Measurements from ENCODE around the gene DAP. TPM values are rescaled to one million over a fixed set of nuclear protein-coding genes. Genes with fewer than 3 reads are reported as not detected.
A peak's percentile ranks its signal among the peaks of the same experiment; 100 is the strongest.

The DAP gene
- total and polyA plus RNA-seq, 12 donors: 14.2 to 52.5 (median 28.0) TPM

- ATAC-seq (peak in 1 of 8 donors; percentile 34), DNase-seq (no peak)
- Histone ChIP-seq H3K27ac (no peak overlapping the region), H3K36me3 (peaks cover 0 to 70% (median 9%) of the 10 kb centered on the region in 9 donors), H3K27me3 (no peaks in the 10 kb centered on the region), H3K9me3 (peaks cover 0 to 7% (median 0%) of the 10 kb centered on the region in 11 donors), H3K4me3 (no peak overlapping the region), H3K4me1 (peaks cover 0 to 3% (median 0%) of the 10 kb centered on the region in 9 donors)
- no peak for TF ChIP-seq CTCF (IDR thresholded peaks at IDR 0.05)
- intact Hi-C loops (cut with DNase I): loop anchor here in 2 of 10 donors (5.0 to 10.0 kb wide), 2 partner anchors 282 to 629 kb away; no protein-coding TSS in a partner anchor
- 94 to 95% methylated on average over 16 of the region's 16 CpGs for WGBS, 2 donors
Observed at GRCh38 chr5:10682801-10683525, 78.1 kb downstream of the DAP start.

- ATAC-seq: no peak
- intact Hi-C loops (cut with DNase I): loop anchor here in 2 of 10 donors (5.0 to 10.0 kb wide), 2 partner anchors 283 to 630 kb away; no protein-coding TSS in a partner anchor
- H3K27me3 ChIP-seq: no peaks in the 10 kb centered on the region
- peaks cover 0 to 3% (median 0%) of the 10 kb centered on the region in 9 donors for H3K4me1 ChIP-seq
- no peak for TF ChIP-seq CTCF (IDR thresholded peaks at IDR 0.05)
- H3K27ac ChIP-seq: no peak overlapping the region
- peaks cover 0 to 79% (median 10%) of the 10 kb centered on the region in 9 donors for H3K36me3 ChIP-seq
- DNase-seq: no peak
- H3K9me3 ChIP-seq: peaks cover 0 to 10% (median 0%) of the 10 kb centered on the region in 11 donors
- WGBS, 2 donors: 86 to 90% methylated on average over 22 of the region's 22 CpGs
- H3K4me3 ChIP-seq: no peak overlapping the region
Observed at GRCh38 chr5:10681731-10682679, 79.0 kb downstream of the DAP start.

- H3K36me3 ChIP-seq: peaks cover 0 to 79% (median 10%) of the 10 kb centered on the region in 9 donors
- H3K4me1 ChIP-seq: peaks cover 0 to 3% (median 0%) of the 10 kb centered on the region in 9 donors
- TF ChIP-seq CTCF (IDR thresholded peaks at IDR 0.05): no peak
- intact Hi-C loops (cut with DNase I): loop anchor here in 2 of 10 donors (5.0 to 10.0 kb wide), 2 partner anchors 284 to 631 kb away; no protein-coding TSS in a partner anchor
- peaks cover 0 to 9% (median 0%) of the 10 kb centered on the region in 11 donors for H3K9me3 ChIP-seq
- no peak overlapping the region for H3K27ac ChIP-seq
- ATAC-seq (no peak), DNase-seq (no peak)
- no peak overlapping the region for H3K4me3 ChIP-seq
- H3K27me3 ChIP-seq: no peaks in the 10 kb centered on the region
- 94 to 96% methylated on average over 16 to 17 of the region's 17 CpGs for WGBS, 2 donors
Observed at GRCh38 chr5:10680876-10681481, 80.1 kb downstream of the DAP start.
